SK-N-SH (cell line): ENCODE data around the gene CRTC1. TPM values are rescaled to one million over a fixed set of nuclear protein-coding genes. Genes with fewer than 3 reads are reported as not detected.

Experiments used
- CTCF ChIA-PET: fragments of 300-600, 350-600 bp; formaldehyde crosslinking; extraction: SDS; loops from one replicate; lab custom pipeline; 2021; lab: Yijun Ruan, JAX
- POLR2A ChIA-PET: fragments of 350-600 bp; sonication (Branson Sonifier 250); formaldehyde crosslinking; extraction: SDS; loops from one replicate; lab custom pipeline; 2020; ENCODE audit warnings: antibody characterized with exemption, inconsistent platforms; lab: Yijun Ruan, JAX
- DNase-seq: peaks from one replicate; pipeline ENCODE4 v3.0.0; 2012
- H2AFZ ChIP-seq: fragments of 200-600 bp; sonication (generic); 2 replicates; pipeline ENCODE4 v1.8.1; 2016; ENCODE audit warnings: antibody characterized with exemption, mild to moderate bottlenecking, low read depth
- H3F3A ChIP-seq: fragments of 200-600 bp; sonication (generic); replicated peaks from 2 replicates; pipeline ENCODE3; 2016; ENCODE audit warnings: antibody characterized with exemption, mild to moderate bottlenecking; ENCODE audit not compliant: insufficient read depth
- H3K27ac ChIP-seq, 2 experiments: fragments of 200-500 bp in 1 of 2; fragments of 200-600 bp in 1 of 2; sonication (Bioruptor generic) in 1 of 2; sonication (generic), shearing (Covaris generic) in 1 of 2; 2 replicates each; pipeline versions ENCODE4 v1.5.1 to v1.6.1; 2014 to 2016; ENCODE audit warnings: low read depth in 2 of 2, inconsistent platforms in 1 of 2, low read length in 1 of 2, mild to moderate bottlenecking in 1 of 2, mixed read lengths in 1 of 2
- H3K27me3 ChIP-seq: fragments of 200-600 bp; sonication (generic), shearing (Covaris generic); 2 replicates; pipeline ENCODE4 v1.6.1; 2016; ENCODE audit warnings: mixed run types; ENCODE audit not compliant: insufficient read depth
- H3K36me3 ChIP-seq, 2 experiments: fragments of 200-500 bp in 1 of 2; fragments of 200-600 bp in 1 of 2; sonication (Bioruptor generic) in 1 of 2; sonication (generic) in 1 of 2; replicated peaks in 1 of 2; 2 replicates each; pipeline versions ENCODE3 to v1.5.1; 2014 to 2016; ENCODE audit warnings: low read length in 1 of 2, mild to moderate bottlenecking in 1 of 2; ENCODE audit not compliant: insufficient read depth in 2 of 2, control insufficient read depth in 1 of 2
- H3K4me1 ChIP-seq, 2 experiments: fragments of 200-500 bp in 1 of 2; fragments of 200-600 bp in 1 of 2; sonication (Bioruptor generic) in 1 of 2; sonication (generic), shearing (Covaris generic) in 1 of 2; 2 replicates each; pipeline versions ENCODE4 v1.5.1 to v1.6.1; 2014 to 2016; ENCODE audit warnings: low read depth in 1 of 2, low read length in 1 of 2, mixed run types in 1 of 2; ENCODE audit not compliant: insufficient read depth in 2 of 2, control insufficient read depth in 1 of 2
- H3K4me2 ChIP-seq: fragments of 200-600 bp; sonication (generic), shearing (Covaris generic); 2 replicates; pipeline ENCODE4 v1.6.1; 2017; ENCODE audit warnings: mixed run types
- H3K4me3 ChIP-seq, 2 experiments: fragments of 200-500 bp in 1 of 2; fragments of 200-600 bp in 1 of 2; sonication (Bioruptor generic) in 1 of 2; sonication (generic), shearing (Covaris generic) in 1 of 2; 2 replicates each; pipeline versions ENCODE4 v1.5.1 to v1.8.1; 2014 to 2016; ENCODE audit warnings: low read depth in 2 of 2, inconsistent platforms in 1 of 2, low read length in 1 of 2, mild to moderate bottlenecking in 1 of 2, mixed read lengths in 1 of 2, moderate library complexity in 1 of 2
- H3K79me2 ChIP-seq: fragments of 200-600 bp; sonication (generic); 2 replicates; pipeline ENCODE4 v1.8.1; 2017; ENCODE audit warnings: mild to moderate bottlenecking; ENCODE audit not compliant: insufficient read depth
- H3K9ac ChIP-seq: fragments of 200-600 bp; sonication (generic); 2 replicates; pipeline ENCODE4 v1.6.1; 2017; ENCODE audit warnings: mixed run types
- H3K9me2 ChIP-seq: fragments of 200-600 bp; sonication (generic); 2 replicates; pipeline ENCODE4 v1.6.1; 2017; ENCODE audit warnings: mixed run types
- H3K9me3 ChIP-seq: fragments of 200-600 bp; sonication (generic); 2 replicates; pipeline ENCODE4 v1.6.1; 2017; ENCODE audit warnings: mixed run types, mild to moderate bottlenecking, moderate library complexity
- H4K20me1 ChIP-seq: fragments of 200-600 bp; sonication (generic); 2 replicates; pipeline ENCODE4 v1.6.1; 2017; ENCODE audit warnings: mild to moderate bottlenecking, mixed run types; ENCODE audit not compliant: insufficient read depth
- CHD2 ChIP-seq: fragments of 150-350 bp; IDR thresholded peaks from 2 replicates; pipeline ENCODE4 v1.6.1; 2018; ENCODE audit warnings: low read length; ENCODE audit not compliant: partially characterized antibody
- ELF1 ChIP-seq: IDR thresholded peaks from 2 replicates; pipeline ENCODE4 v1.4.0; 2012
- EZH2phosphoT487 ChIP-seq: fragments of 200-600 bp; sonication (generic); IDR thresholded peaks from 2 replicates; pipeline ENCODE4 v1.6.1; 2017; ENCODE audit warnings: low read depth, mixed run types, mild to moderate bottlenecking, antibody characterized with exemption, moderate library complexity, borderline replicate concordance
- FOSL2 ChIP-seq: IDR thresholded peaks from 2 replicates; pipeline ENCODE4 v1.4.0; 2012; ENCODE audit warnings: low read depth, mild to moderate bottlenecking, moderate library complexity, borderline replicate concordance
- FOXJ3 ChIP-seq: sonication (generic); formaldehyde crosslinking; IDR thresholded peaks from 2 replicates; pipeline ENCODE4 v1.5.1; 2020; ENCODE audit warnings: mild to moderate bottlenecking, missing genetic modification reagents
- GATA2 ChIP-seq: sonication (generic); formaldehyde crosslinking; IDR thresholded peaks from 2 replicates; pipeline ENCODE4 v1.5.0; 2020; ENCODE audit warnings: mild to moderate bottlenecking, missing genetic modification reagents
- MEF2A ChIP-seq: IDR thresholded peaks from 2 replicates; pipeline ENCODE4 v1.4.0; 2012; ENCODE audit warnings: low read depth, borderline replicate concordance
- NFIC ChIP-seq: IDR thresholded peaks from 2 replicates; pipeline ENCODE4 v1.4.0; 2012; ENCODE audit warnings: borderline replicate concordance
- PBX3 ChIP-seq: IDR thresholded peaks from 2 replicates; pipeline ENCODE4; 2012
- RAD21 ChIP-seq: IDR thresholded peaks from 2 replicates; pipeline ENCODE4 v1.6.1; 2012; ENCODE audit warnings: mild to moderate bottlenecking, low read length
- RCOR1 ChIP-seq: fragments of 150-350 bp; IDR thresholded peaks from 2 replicates; pipeline ENCODE4 v1.6.1; 2017; ENCODE audit warnings: antibody characterized with exemption, low read length
- REST ChIP-seq: IDR thresholded peaks from 2 replicates; pipeline ENCODE4 v1.6.1; 2012; ENCODE audit warnings: mild to moderate bottlenecking, low read depth, low read length, moderate library complexity
- RFX5 ChIP-seq: IDR thresholded peaks from 2 replicates; pipeline ENCODE4 v1.6.1; 2012; ENCODE audit warnings: mild to moderate bottlenecking, improper control_type of control experiment, low read length
- SIN3A ChIP-seq: IDR thresholded peaks from 2 replicates; pipeline ENCODE4 v1.6.1; 2012; ENCODE audit warnings: low read depth, mild to moderate bottlenecking, low read length, moderate library complexity, borderline replicate concordance
- SMC3 ChIP-seq: IDR thresholded peaks from 2 replicates; pipeline ENCODE4 v1.6.1; 2012; ENCODE audit warnings: low read depth, low read length, improper control_type of control experiment
- TAF1 ChIP-seq: IDR thresholded peaks from 2 replicates; pipeline ENCODE4 v1.6.1; 2012; ENCODE audit warnings: low read depth, mild to moderate bottlenecking, low read length, moderate library complexity, borderline replicate concordance
- USF2 ChIP-seq: fragments of 150-350 bp; IDR thresholded peaks from 2 replicates; pipeline ENCODE4 v1.6.1; 2017; ENCODE audit warnings: antibody characterized with exemption, low read length, low read depth, borderline replicate concordance
- YY1 ChIP-seq: IDR thresholded peaks from 2 replicates; pipeline ENCODE4 v1.4.0; 2012; ENCODE audit warnings: low read depth, mild to moderate bottlenecking
- ZBTB33 ChIP-seq: IDR thresholded peaks from 2 replicates; pipeline ENCODE4 v1.4.0; 2012; ENCODE audit warnings: low read depth, borderline replicate concordance
- WGBS: methylation state at CpG from one replicate; pipeline ENCODE4 v1.1.6; 2017; ENCODE audit warnings: low lambda C conversion rate; 5-methylcytosine and 5-hydroxymethylcytosine counted together
- polyA plus RNA-seq, 3 experiments: library from polyadenylated mRNA; depleted of rRNA; stranded (reverse); fragments of >200 nt; gene quantifications; 2 replicates each; pipeline ENCODE4 v1.2.3, GENCODE V29; 2012

The CRTC1 gene
- polyA plus RNA-seq, 1 of the 3 experiments (the other 2 are of a cell fraction): 5.0 TPM

GRCh38 chr19:18709546-18709945, 26.1 kb downstream of the CRTC1 start:
- H3K4me2 ChIP-seq: no peak overlapping the region
- H3K9ac ChIP-seq: no peak overlapping the region
- H4K20me1 ChIP-seq: peaks cover 31% of the 10 kb centered on the region
- H3F3A ChIP-seq: peaks cover 8% of the 10 kb centered on the region
- H3K27me3 ChIP-seq: no peaks in the 10 kb centered on the region
- no peaks in the 10 kb centered on the region for H3K36me3 ChIP-seq
- no peak overlapping the region for H3K4me3 ChIP-seq
- peaks cover 28% of the 10 kb centered on the region for H3K79me2 ChIP-seq
- WGBS: 86% methylated on average over 5 of the region's 10 CpGs
- DNase-seq: peak; percentile 33
- H3K9me3 ChIP-seq: no peaks in the 10 kb centered on the region
- ChIA-PET POLR2A (no interaction called here), CTCF (no interaction called here)
- H3K27ac ChIP-seq: no peak overlapping the region
- H3K9me2 ChIP-seq: no peaks in the 10 kb centered on the region
- TF ChIP-seq ELF1 (no peak), REST (no peak), PBX3 (no peak), RCOR1 (no peak), NFIC (no peak), MEF2A (no peak), RAD21 (no peak), FOXJ3 (CRISPR knock-in tag) (no peak), USF2 (no peak), FOSL2 (no peak), RFX5 (no peak), TAF1 (no peak), YY1 (no peak), CHD2 (no peak), EZH2phosphoT487 (no peak), SIN3A (no peak), ZBTB33 (no peak), SMC3 (no peak), GATA2 (CRISPR knock-in tag) (no peak)
- H2AFZ ChIP-seq: no peak overlapping the region
- H3K4me1 ChIP-seq: peaks cover 0 to 29% of the 10 kb centered on the region in 2 experiments; a peak in 1 of 4 replicates
